NCI-H510A treated with DMSO at 0.1 percent for 48 hours (cell line): Measurements from ENCODE around the gene URM1.
"Not testable (repeated sequence)": the region's sequence is repeated elsewhere in the genome, so short reads cannot be mapped to it uniquely, and the experiment has no call there.

Experiments used
- DNase-seq: peaks from one replicate; lab custom pipeline; 2025; lab: John Stamatoyannopoulos, UW

The URM1 gene

GRCh38 chr9:128370752-128371629 is at the start of gene URM1:
Gene URM1, plus strand, starts transcription at chr9:128371374. Its CDS starts 7 bp downstream, at chr9:128371381.
- peak; percentile 94 for DNase-seq

DNA sequence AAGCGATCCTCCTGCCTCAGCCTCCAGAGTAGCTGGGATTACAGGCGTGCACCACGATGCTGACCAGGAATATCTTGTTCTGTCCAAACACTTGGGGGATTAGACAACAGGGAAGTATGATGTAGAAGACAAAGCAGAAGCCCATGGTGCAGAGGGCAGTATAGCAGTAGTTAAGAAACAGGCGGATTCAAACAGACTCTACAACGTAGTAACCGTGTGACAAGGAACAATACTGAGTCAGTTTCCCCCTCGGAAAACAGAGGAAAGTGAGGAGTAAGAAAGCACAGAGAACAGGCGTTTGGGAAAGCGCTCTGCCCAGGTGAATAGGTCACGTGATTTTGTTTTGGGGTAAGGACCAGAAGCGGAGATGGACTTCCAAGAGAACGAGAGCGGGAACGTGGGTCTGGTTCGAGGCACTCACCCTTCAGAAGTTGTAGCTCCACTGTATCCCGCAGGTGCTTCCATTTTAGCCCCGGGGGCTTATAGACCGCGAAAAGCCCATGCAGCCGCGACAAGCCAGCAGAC is 49.2 kb upstream of the URM1 start:
- peak; percentile 87 for DNase-seq

GRCh38 chr9:128322404-128323211 is 48.6 kb upstream of the URM1 start, which contains the start of the genes COQ4 and TRUB2:
Gene COQ4, plus strand, starts transcription at chr9:128322839. Its CDS starts 20 bp downstream, at chr9:128322859.
Gene TRUB2, minus strand, starts transcription at chr9:128322447. Its CDS starts 39 bp downstream, at chr9:128322408.
- peak; percentile 96 for DNase-seq

- DNase-seq: no peak
These were observed 47.9 kb upstream of the URM1 start for GRCh38 chr9:128323212-128323730.

- no peak for DNase-seq
These were observed 47.4 kb upstream of the URM1 start for GRCh38 chr9:128323791-128324190.

GRCh38 chr9:128324401-128324800 is 46.8 kb upstream of the URM1 start:
- no peak for DNase-seq

- no peak for DNase-seq
These were observed 45.5 kb upstream of the URM1 start for GRCh38 chr9:128325629-128326028.

DNA sequence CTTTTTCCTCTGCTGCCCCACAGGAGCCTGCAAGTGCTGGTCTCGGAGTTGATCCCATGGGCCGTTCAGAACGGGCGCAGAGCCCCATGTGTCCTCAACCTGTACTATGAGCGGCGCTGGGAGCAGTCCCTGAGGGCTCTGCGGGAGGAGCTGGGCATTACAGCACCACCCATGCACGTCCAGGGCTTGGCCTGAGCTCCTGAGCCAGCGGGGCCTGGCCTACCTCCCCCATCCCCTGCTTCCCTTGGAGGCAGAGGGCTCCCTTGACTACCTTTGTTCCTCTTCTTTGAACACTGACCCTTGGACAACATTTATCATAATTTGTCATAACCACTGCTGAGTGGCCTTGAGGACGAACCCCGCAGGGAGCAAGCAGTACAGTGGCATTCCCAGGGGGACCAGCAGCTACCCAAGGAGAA is 37.7 kb upstream of the URM1 start:
- DNase-seq: no peak

DNA sequence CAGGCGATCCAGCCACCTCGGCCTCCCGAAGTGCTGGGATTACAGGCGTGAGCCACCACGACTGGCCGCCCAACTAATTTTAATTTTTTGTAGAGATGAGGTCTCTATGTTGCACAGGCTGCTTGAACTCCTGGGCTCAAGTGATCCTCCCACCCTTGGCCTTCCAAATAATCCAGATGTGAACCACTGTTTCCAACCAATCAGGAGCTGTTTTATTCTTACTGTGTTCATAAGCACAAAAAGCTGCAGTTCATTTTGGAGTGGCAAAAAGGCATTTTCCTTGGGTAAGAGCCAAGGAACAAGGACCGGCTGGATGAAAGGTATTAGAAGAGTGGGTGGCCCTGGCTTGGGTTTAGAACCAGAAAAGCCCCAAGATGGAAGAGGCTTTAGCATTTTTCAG is 36.0 kb upstream of the URM1 start:
- no peak for DNase-seq

GRCh38 chr9:128335914-128336313 is 35.3 kb upstream of the URM1 start:
- no peak for DNase-seq

- DNase-seq: no peak
These were observed 33.2 kb upstream of the URM1 start for GRCh38 chr9:128337936-128338335.

GRCh38 chr9:128338852-128339614 is 32.1 kb upstream of the URM1 start:
- DNase-seq: not testable (repeated sequence)

GRCh38 chr9:128339761-128340690 is 31.1 kb upstream of the URM1 start, which contains the start of gene SLC27A4:
Gene SLC27A4, plus strand, starts transcription at chr9:128340527. Its CDS starts 2,606 bp downstream, at chr9:128343133.
- peak; percentile 72 for DNase-seq

DNA sequence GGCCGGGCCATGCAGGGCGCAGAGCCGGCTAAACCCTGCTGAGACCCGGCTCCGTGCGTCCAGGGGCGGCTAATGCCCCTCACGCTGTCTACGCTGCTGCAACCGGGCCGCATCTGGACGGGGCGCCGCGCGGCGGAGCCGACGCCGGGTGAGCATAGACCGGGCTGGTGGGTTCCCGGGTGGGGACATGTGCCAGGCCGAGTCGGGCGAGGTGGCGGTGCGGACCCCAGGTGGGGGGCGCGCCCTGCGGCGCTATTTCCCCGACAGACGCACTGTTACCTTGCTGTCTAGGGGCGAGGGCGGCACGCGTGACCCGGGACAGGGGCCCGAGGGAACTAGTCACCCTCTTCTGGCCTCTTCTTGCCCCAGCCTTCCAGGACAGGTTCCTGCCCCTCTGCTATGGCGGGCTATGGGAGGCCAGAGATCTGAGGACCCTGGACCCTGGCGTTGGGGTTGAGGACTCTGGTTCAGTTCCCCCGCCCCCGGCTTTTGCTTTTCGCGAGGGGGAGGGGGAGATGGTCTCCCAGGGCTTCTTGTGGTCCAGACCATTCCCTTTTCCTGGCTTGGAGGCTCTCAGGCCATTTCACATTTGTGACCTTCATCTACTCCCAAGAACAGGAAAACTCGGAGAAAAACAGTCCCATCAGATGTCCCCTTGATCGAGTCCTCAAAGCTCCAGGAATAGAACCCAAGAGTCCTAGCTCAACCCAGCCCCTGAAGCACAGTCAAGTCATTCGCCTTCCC is 30.3 kb upstream of the URM1 start:
- DNase-seq: no peak

GRCh38 chr9:128341435-128341849 is 29.7 kb upstream of the URM1 start:
- peak; percentile 83 for DNase-seq

GRCh38 chr9:128342971-128343680 is 28.0 kb upstream of the URM1 start:
- no peak for DNase-seq

DNA sequence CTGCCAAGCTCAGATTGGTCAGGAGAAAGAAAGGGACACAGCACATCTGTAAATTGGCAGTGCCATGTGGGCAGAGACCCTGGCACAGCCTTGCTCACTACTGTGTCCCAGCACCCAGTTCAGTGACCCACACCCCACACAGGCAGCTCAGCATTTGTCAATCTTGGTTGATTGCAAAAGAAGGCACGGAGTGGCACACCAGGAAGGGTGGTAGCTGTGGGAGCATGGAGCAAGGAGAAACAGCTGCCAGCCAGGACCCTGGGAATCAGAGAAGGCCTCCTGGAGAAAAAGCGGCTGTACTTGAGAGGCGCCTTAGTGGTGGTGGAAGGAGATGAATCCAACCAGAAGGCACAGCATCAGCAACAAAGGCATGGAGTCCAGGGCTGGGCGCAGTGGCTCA is 27.3 kb upstream of the URM1 start:
- DNase-seq: no peak

DNA sequence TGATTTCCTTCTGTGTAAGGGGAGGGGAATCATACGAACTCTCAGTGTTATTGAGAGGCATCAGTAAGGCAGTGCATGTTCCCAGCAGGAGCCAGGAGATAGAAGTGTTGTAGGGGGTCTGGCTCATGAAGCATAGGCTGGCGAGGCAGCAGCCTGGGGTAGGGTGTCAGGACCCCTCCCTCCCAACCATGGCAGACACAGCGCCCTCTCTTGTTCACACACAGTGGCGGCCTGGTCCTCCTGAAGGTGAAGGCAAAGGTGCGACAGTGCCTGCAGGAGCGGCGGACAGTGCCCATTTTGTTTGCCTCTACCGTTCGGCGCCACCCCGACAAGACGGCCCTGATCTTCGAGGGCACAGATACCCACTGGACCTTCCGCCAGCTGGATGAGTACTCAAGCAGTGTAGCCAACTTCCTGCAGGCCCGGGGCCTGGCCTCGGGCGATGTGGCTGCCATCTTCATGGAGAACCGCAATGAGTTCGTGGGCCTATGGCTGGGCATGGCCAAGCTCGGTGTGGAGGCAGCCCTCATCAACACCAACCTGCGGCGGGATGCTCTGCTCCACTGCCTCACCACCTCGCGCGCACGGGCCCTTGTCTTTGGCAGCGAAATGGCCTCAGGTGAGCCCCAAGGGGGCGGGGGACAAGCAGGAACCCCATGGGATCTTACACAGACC is 26.1 kb upstream of the URM1 start:
- no peak for DNase-seq
